ENCODE results near the gene AMFR.

AMFR gene

DNA sequence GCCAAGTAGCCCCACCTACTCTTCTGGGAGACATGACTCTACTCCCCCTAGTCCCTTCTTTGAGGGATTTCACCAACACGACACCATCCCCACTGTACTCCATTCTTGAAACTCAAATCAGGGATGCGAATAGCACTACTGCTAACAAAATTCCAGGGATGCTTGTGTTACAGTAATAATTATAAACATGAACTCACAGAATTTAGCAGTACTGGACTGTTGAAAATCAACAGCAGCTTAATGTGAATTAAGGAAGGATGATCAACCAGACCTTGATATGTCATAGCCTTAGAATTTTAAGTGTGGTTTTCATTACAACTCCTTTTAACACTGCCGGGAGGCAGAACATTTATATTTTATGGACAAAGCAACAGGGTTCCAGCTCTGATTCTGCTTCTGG is 37.9 kb downstream of the AMFR start (continued):
- TF ChIP-seq YY2 (tag by site-specific recombination; IDR thresholded peaks at IDR 0.05) (no peak), ZNF202 (tag by site-specific recombination; IDR thresholded peaks at IDR 0.05; ENCODE audit: borderline replicate concordance) (no peak)

DNA sequence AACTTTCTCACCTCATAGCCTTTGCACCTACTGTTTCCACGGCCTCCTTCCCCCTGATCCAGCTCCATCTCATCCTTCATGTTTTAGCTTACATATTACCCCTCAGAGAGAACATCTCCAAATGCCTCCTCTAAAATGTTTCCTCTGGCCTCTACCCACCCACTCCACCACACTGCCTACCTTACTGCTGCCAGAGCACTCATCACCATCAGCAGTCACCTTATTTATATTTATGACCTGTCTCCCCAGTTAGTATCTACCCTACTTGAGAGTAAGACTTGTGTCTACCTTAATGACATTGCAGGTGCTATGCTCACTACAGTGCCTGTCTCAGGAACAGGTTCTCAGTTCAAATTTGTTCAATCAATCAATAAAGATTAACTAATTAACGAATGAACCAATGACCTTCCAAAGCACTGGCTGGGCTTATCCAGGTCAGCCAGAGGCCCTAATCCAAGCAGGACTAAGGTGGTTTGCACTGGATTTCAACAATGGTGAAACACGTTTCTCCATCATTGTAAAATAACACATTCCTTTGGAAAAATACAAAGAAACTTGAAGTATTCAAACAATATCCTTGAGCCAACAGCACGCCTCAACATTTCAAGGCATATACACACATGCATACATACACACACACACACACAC is 41.1 kb downstream of the AMFR start:
- ChIA-PET CTCF (interaction anchor here (1.2 to 2.1 kb wide), 3 partner anchors 28 to 52 kb away, joined by 3 to 11 read pairs (median 6); no protein-coding TSS in a partner anchor), POLR2A (interaction anchor here (1.6 to 1.8 kb wide), 2 partner anchors 28 to 69 kb away, joined by 4 to 7 read pairs; no protein-coding TSS in a partner anchor)
- H3K36me3 ChIP-seq (ENCODE audit: control insufficient read depth in 2 of 2, insufficient read depth in 1 of 2, low read length in 2 of 2): peaks cover 20 to 97% of the 10 kb centered on the region in 2 experiments; a peak in 2 of 3 replicates
- H3K27ac ChIP-seq (ENCODE audit: extremely low read depth, low read depth, low read length): no peak overlapping the region
- H3K4me3 ChIP-seq (ENCODE audit: low read depth, low read length): no peak overlapping the region
- no peaks in the 10 kb centered on the region for H3K4me1 ChIP-seq (ENCODE audit: control insufficient read depth, insufficient read depth, low read length)
- TF ChIP-seq BCL11A (tag by site-specific recombination; IDR thresholded peaks at IDR 0.05; ENCODE audit: low read depth): no peak
- TF ChIP-seq, protein P1, sequence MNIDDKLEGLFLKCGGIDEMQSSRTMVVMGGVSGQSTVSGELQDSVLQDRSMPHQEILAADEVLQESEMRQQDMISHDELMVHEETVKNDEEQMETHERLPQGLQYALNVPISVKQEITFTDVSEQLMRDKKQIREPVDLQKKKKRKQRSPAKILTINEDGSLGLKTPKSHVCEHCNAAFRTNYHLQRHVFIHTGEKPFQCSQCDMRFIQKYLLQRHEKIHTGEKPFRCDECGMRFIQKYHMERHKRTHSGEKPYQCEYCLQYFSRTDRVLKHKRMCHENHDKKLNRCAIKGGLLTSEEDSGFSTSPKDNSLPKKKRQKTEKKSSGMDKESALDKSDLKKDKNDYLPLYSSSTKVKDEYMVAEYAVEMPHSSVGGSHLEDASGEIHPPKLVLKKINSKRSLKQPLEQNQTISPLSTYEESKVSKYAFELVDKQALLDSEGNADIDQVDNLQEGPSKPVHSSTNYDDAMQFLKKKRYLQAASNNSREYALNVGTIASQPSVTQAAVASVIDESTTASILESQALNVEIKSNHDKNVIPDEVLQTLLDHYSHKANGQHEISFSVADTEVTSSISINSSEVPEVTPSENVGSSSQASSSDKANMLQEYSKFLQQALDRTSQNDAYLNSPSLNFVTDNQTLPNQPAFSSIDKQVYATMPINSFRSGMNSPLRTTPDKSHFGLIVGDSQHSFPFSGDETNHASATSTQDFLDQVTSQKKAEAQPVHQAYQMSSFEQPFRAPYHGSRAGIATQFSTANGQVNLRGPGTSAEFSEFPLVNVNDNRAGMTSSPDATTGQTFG (tag by site-specific recombination; IDR thresholded peaks at IDR 0.05; ENCODE audit: borderline replicate concordance): no peak
- no peak for TF ChIP-seq HOXA7 (CRISPR knock-in tag; IDR thresholded peaks at IDR 0.05; ENCODE audit: borderline replicate concordance)
- no peak for TF ChIP-seq TSHZ1 (tag by site-specific recombination; IDR thresholded peaks at IDR 0.05; ENCODE audit: borderline replicate concordance)
- no peak for TF ChIP-seq ZSCAN16 (tag by site-specific recombination; IDR thresholded peaks at IDR 0.05)
- no peak for TF ChIP-seq GLI2 (tag by site-specific recombination; IDR thresholded peaks at IDR 0.05; ENCODE audit: borderline replicate concordance, low read depth)
- TF ChIP-seq ZNF549 (tag by site-specific recombination; IDR thresholded peaks at IDR 0.05): no peak
- no peak for TF ChIP-seq HOXD13 (CRISPR knock-in tag; IDR thresholded peaks at IDR 0.05; ENCODE audit: borderline replicate concordance)
- no peak for TF ChIP-seq ZNF280D (tag by site-specific recombination; IDR thresholded peaks at IDR 0.05)
- no peak for TF ChIP-seq ZIC2 (tag by site-specific recombination; IDR thresholded peaks at IDR 0.05)
- TF ChIP-seq ZNF140 (tag by site-specific recombination; IDR thresholded peaks at IDR 0.05): no peak
- TF ChIP-seq, protein P2, sequence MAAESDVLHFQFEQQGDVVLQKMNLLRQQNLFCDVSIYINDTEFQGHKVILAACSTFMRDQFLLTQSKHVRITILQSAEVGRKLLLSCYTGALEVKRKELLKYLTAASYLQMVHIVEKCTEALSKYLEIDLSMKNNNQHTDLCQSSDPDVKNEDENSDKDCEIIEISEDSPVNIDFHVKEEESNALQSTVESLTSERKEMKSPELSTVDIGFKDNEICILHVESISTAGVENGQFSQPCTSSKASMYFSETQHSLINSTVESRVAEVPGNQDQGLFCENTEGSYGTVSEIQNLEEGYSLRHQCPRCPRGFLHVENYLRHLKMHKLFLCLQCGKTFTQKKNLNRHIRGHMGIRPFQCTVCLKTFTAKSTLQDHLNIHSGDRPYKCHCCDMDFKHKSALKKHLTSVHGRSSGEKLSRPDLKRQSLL (tag by site-specific recombination; IDR thresholded peaks at IDR 0.05): no peak
- no peak for TF ChIP-seq ZNF747 (tag by site-specific recombination; IDR thresholded peaks at IDR 0.05)
- no peak for TF ChIP-seq BCL6B (tag by site-specific recombination; IDR thresholded peaks at IDR 0.05)
- TF ChIP-seq ZNF280C (tag by site-specific recombination; IDR thresholded peaks at IDR 0.05): no peak
- TF ChIP-seq GLI4 (tag by site-specific recombination; IDR thresholded peaks at IDR 0.05): no peak
- TF ChIP-seq ZNF274 (IDR thresholded peaks at IDR 0.05; ENCODE audit: low read length): no peak
- TF ChIP-seq ZNF274 (tag by site-specific recombination; IDR thresholded peaks at IDR 0.05; ENCODE audit: borderline replicate concordance): no peak
- no peaks in the 10 kb centered on the region for H3K9me3 ChIP-seq (ENCODE audit: control insufficient read depth, insufficient read depth, low read depth, low read length)
